ENCODE results near the gene EML1.

GRCh38 chr14:99745307-99745951 lies 47.8 kb upstream of the EML1 start:
- TF ChIP-seq CTCF (conservative IDR thresholded peaks at IDR 0.05) (no peak), ZFX (IDR thresholded peaks at IDR 0.05) (no peak)

Measured in C4-2B (cell line).